Neural progenitor cell (in vitro differentiated cells): ENCODE results near the gene ABCG8.

ENCODE experiments used
- EZH2 ChIP-seq: fragments of 200-600 bp; sonication (generic); IDR thresholded peaks from 2 replicates; pipeline ENCODE4 v1.6.1; 2017; ENCODE audit warnings: antibody characterized with exemption, mild to moderate bottlenecking, moderate library complexity
- TF ChIP-seq, protein P1 (sequence below): fragments of 200-600 bp; sonication (generic); IDR thresholded peaks from 2 replicates; pipeline ENCODE4 v1.5.1; 2017; ENCODE audit warnings: antibody characterized with exemption, mild to moderate bottlenecking

DNA sequence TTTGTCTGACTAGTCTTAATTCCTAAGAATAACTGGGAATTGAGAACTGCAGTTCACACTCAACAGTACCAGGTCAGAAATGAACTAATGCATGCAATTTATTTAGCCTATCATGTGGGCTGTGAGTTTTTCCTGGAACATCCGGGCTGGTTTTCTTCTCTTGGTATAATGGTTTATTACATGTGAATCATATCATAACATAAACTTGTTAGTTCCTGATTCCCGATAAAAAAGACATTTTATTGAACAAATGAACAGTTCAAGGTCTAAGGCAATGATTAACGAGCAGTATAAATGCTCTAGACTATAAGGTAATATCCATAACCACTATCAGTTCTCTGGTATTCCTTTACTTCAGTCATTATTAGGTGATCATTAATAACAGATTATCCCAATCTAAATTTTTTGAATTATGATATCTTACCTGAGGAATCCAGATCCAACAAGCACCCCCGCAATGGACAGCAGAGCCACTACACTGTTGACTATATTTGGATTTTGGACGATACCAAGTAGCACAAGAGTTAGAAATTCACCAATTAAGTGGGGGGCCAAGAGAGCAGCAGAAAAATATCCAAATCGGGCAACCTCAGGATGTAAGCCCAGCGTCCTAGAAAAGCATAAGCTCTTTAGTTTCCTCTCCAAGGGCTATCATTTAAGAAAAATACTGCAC, 19.1 kb upstream of the ABCG8 start:
- TF ChIP-seq, protein P1, sequence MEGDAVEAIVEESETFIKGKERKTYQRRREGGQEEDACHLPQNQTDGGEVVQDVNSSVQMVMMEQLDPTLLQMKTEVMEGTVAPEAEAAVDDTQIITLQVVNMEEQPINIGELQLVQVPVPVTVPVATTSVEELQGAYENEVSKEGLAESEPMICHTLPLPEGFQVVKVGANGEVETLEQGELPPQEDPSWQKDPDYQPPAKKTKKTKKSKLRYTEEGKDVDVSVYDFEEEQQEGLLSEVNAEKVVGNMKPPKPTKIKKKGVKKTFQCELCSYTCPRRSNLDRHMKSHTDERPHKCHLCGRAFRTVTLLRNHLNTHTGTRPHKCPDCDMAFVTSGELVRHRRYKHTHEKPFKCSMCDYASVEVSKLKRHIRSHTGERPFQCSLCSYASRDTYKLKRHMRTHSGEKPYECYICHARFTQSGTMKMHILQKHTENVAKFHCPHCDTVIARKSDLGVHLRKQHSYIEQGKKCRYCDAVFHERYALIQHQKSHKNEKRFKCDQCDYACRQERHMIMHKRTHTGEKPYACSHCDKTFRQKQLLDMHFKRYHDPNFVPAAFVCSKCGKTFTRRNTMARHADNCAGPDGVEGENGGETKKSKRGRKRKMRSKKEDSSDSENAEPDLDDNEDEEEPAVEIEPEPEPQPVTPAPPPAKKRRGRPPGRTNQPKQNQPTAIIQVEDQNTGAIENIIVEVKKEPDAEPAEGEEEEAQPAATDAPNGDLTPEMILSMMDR, result no peak
- TF ChIP-seq EZH2, result no peak
